GM12865 (cell line): ENCODE measurements around the gene ENTPD6.

Experiments used
- DNase-seq: peaks from one replicate; pipeline ENCODE4 v3.0.0; 2010; ENCODE audit warnings: low read depth
- H3K4me3 ChIP-seq: 2 replicates; pipeline ENCODE4 v1.5.1; 2011; ENCODE audit warnings: mild to moderate bottlenecking, low read depth, low read length, control low read depth
- TF ChIP-seq, protein P1 (sequence below): IDR thresholded peaks from 2 replicates; pipeline ENCODE4 v1.5.1; 2011; ENCODE audit warnings: low read length, control low read depth, low read depth, inconsistent platforms; ENCODE audit not compliant: insufficient read depth; ENCODE audit errors: missing control alignments

ENTPD6 gene

DNA sequence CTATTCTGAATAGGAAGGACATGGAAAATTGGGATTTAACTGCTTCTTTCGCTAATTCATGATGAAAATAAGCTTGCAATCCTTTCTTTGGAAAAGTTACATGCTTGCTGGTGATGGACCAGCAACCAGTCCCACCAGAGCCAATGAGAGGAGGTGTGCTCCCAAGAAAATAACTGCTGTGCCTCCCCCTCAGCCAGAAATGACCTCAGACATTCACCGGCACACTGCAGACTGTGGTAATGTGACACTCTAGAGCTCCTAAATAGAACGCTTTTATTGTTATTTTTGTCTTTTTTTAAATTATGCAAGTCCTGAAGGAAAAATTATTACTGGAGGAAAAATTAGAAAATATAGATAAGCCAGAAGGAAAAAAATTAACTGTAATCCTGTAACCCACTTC is 55.0 kb downstream of the ENTPD6 start:
- H3K4me3 ChIP-seq, result no peak overlapping the region
- no peak for DNase-seq
- TF ChIP-seq, protein P1, sequence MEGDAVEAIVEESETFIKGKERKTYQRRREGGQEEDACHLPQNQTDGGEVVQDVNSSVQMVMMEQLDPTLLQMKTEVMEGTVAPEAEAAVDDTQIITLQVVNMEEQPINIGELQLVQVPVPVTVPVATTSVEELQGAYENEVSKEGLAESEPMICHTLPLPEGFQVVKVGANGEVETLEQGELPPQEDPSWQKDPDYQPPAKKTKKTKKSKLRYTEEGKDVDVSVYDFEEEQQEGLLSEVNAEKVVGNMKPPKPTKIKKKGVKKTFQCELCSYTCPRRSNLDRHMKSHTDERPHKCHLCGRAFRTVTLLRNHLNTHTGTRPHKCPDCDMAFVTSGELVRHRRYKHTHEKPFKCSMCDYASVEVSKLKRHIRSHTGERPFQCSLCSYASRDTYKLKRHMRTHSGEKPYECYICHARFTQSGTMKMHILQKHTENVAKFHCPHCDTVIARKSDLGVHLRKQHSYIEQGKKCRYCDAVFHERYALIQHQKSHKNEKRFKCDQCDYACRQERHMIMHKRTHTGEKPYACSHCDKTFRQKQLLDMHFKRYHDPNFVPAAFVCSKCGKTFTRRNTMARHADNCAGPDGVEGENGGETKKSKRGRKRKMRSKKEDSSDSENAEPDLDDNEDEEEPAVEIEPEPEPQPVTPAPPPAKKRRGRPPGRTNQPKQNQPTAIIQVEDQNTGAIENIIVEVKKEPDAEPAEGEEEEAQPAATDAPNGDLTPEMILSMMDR, result no peak

- H3K4me3 ChIP-seq, result no peak overlapping the region
- TF ChIP-seq, protein P1, result no peak
- DNase-seq, result no peak
These were observed 55.5 kb downstream of the ENTPD6 start for GRCh38 chr20:25251019-25251418.

- H3K4me3 ChIP-seq, result no peak overlapping the region
- TF ChIP-seq, protein P1, result no peak
- DNase-seq, result no peak
These were observed 56.0 kb downstream of the ENTPD6 start for GRCh38 chr20:25251558-25251957.

DNA sequence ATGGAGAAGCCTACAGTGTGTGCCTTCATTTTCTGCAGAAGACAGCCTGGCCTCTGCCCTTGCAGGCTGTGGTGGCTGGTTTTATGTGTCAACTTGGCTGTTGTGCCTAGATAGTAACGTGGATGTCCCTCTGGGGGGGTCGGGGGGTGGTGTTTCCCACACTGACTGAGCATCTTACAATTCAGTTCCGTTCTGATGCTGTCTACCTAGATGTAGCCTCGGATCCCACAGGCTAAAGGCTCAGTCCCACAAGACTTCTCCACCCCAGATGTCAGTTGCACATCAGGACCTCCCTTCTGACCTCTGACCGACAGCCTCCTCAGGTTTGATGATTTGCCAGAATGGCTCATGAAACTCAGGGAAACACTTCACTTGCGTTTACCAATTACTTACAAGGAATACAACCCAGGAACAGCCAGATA is 56.7 kb downstream of the ENTPD6 start:
- TF ChIP-seq, protein P1, result no peak
- DNase-seq, result no peak
- no peak overlapping the region for H3K4me3 ChIP-seq

DNA sequence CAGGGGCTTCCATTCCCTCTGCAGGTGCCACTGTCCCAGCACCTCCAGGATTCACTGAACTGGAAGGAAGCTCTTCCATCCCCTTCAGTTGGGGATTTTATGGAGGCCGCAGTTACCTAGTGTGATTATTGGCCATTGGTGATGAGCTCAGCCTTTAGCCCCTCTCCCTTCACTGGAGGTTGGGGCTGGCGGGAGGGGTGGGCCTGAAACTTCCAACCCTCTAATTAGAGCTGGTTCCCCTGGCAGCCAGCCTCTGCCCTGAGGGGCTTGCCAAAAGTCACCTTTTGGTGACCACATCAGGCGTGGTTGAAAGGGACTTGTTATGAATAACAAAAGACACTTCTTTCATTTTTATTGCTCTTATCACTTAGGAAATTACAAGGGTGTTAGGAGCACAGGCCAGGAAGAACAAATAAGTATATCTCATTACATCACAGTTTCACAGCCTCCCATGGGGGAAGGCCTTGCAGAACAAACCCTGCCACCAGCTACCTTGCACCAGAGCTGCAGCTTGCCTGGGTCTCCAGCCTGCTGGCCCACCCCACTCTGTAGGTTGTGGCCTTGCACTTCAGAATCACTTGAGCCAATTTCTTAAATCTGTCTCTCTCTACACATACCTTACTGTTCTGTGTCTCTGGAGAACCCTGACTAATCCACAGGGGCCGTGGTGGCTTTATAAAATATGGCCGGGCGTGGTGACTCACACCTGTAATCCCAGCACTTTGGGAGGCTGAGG is 57.3 kb downstream of the ENTPD6 start:
- H3K4me3 ChIP-seq, result no peak overlapping the region
- TF ChIP-seq, protein P1, result no peak
- no peak for DNase-seq

DNA sequence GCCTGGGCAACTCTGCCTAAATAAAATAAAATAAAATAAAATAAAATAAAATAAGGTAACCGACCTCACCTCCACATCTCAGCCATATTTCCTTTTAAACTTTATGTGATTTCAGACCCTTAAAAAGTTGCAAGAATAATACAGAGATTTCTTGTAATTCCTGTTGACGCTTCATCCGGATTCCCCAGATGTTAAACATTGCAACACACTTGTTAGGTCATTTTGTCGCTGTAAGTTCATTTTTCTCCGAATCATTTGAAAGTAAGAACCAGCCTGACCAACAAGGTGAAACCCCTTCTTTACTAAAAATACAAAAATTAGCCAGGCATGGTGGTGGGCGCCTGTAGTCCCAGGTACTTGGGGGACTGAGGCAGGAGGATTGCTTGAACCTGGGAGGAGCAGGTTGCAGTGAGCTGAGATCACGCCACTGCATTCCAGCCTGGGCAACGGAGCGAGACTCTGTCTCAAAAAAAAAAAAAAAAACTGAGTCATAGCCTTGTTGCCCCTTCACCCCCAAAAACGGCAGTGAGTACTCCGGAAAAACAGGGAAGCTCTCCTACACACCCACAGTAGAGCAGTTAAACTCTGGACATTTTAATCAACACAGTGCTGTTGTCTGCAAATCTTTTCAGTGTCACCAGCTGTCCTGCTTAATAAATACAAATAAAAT is 58.2 kb downstream of the ENTPD6 start:
- TF ChIP-seq, protein P1, result no peak
- no peak overlapping the region for H3K4me3 ChIP-seq
- no peak for DNase-seq
